ENCODE measurements around the gene OVAAL.
"Not testable (repeated sequence)": the region's sequence is repeated elsewhere in the genome, so short reads cannot be mapped to it uniquely, and the experiment has no call there.

Gene OVAAL

DNA sequence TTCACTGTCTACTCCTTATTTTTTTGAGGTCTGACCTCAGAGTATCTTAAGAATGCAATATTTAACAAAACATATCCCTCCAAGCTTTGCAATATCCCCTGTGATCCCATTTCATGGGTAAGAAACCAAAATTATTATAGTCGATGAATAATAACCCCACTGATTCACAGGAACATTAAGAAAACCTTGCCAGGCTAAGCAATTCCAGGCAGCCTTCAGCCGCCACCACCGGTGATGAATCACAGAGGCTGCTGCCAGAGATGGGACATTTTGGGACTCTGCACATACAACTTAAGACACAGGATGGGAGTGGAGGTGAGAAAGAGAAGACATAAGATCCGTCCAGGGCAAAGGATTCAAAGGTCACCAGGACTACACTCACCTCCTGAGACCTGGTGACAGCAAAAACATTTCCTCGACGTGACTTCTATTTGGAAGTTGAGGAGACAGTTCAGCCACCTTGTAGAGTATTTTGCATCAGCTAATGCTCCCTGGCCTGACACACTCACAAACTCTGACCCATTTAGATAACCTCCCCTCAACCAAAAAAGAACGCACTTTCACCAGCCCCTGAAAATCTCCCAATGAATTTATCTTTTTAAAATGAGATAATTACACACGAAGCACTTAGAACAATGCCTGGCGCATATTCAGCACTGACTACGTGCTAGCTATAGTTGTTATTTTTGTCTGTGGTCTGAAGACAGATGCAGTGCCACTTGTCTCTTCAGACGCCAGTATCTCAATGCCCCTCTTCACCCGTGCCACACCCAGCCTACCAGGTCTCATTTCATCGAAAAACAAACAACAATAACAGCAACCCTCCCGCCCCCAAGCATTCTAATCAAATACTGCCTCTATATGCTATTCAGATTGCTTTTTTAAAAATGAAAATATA, 17.8 kb upstream of the OVAAL start:
- no peak for DNase-seq

DNA sequence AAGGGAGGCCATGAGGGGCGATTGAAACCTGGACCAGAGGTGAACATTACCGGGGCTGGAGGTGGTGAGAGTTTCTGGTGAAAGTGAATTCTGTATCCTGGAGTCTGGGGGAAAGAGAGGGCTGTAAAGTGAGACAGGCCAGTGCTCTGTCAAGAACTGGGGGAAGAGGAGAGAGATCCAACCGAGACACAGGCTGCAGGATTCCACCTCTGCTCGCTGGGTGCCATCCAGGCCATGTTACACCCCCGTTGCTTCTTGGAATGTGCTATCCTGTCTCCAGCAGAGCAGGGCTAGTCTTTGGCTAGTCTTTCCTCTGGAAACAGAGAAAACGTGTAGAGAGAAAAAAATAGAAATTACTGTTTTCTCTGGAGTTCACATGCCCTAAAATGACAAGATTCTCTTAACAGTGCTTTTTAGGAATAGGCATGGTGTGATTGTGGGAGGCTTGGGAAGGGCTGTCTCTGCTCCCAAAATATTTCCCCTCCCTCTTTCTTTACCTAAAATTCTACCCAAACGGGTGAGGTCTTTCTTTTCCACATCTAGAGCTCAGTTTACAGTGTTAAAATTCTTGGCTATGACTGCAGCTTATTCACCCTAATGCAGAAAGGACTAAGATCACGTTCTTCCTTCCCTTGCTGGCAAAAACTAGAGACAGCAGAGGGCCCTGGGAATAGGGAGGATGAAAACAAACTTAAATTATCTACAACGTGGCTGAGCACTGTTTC, 16.5 kb upstream of the OVAAL start:
- no peak for DNase-seq

DNA sequence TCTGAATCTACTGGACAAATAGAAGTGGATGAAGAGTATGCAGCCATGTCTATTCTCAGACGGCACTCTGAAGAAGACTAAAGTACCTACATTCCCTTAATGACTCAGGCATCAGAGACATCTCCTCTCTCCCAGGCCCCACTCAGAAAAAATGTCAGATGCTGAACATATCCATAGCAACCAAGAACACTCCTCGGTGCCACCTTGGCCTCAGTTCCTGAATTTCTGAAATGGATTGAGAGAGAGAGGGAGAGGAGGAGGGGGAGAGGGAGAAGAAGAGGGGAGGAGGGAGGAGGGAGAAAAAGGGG, 16.0 kb upstream of the OVAAL start:
- no peak for DNase-seq

DNA sequence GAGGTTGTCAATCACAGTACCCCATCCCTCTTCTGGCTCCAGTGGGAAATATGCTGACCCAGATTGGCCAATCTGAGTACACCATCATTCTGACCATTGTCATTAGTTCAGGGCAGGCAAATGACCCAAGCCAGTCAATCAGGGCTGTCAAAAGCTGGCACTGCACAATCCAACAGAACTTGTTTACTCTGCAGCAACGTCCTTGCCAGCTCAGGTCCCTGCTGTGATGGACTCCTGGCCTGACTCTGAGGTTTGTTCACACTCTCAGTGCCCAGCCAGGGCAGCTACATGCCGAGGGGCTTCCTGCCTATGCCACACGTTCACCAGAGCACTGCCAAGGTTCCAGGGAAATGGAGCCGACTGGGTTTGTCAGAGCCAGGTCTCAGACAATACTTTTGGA, 14.7 kb upstream of the OVAAL start:
- DNase-seq = no peak

DNA sequence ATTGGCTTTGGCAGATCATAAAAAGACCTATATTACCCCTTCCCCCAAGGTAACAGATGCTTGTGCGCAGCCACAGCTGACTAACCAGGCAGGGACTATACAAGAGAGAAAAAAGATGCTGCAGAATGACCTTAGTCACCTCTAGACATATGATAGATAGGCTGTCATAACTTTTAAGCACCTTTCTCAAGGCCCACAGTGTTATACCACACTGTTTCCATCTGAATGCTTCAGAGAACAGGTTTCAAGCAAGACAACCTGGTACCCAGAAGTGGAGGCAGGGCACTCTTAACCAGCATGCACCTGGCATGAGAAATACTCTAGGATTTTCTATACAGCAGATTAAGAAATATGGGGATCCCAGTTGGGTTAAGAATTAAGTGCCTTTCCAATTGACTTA, 12.8 kb upstream of the OVAAL start:
- no peak for DNase-seq

DNA sequence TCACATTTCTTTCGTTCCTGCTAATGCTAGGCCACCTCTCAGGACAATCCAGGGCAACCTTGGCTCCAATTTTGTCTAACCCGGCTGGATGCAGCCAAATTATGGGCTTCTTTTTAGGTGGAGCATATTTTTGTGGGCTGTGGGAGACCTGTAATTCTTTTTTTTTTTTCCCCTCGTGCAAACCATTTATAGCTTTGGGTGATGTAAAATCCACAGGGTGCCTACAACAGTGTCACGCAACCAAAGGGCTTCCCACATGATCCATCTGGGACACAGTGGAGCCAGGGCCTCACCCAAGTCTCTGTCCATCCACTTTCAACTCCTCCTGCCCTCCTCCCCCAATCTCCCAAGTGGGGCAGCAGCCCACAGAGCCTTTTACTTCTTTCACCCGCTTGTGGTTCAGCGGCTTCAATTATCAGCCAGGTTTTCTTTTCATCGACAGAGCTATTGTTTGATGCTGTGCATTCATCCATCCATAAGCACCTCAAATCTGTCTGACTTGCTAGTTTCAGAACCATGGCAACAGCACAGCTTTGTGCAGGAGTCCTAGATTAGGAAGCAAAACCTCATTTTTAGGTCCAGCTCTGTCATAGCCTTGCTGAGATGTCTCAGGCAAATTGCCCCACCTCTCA, 10.0 kb upstream of the OVAAL start:
- no peak for DNase-seq

DNA sequence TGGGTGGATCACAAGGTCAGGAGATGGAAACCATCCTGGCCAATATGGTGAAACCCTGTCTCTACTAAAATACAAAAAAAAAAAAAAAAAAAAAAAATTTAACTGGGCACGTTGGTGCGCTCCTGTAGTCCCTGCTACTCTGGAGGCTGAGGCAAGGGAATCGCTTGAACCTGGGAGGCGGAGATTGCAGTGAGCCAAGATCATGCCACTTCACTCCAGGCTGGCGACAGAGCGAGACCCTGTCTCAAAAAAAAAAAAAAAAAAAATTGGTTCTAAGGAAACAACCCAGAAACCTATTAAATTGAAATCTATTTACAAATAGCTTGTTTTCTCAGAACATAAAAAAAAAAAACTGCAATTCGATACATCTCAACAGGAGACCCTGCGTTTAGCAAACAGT, 9.0 kb upstream of the OVAAL start:
- DNase-seq = not testable (repeated sequence)

DNA sequence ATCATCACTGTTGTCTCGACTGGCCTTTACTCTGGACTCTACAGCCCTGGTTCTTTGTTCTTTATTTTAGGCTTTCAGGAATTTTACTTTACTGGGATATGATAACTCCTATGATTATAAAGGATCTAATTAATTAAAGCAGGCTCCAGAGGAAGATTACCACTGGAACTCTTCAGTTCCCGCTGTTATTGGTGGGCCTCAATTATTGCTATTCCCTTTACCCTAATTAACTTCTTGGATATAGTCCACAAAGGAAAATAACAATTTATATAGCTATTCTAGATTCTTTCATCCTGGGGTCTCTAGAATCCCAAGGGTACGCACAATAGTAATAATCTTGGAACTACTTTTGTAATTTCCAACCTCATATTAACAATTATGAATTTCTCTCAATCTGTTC, 8.5 kb upstream of the OVAAL start:
- no peak for DNase-seq

DNA sequence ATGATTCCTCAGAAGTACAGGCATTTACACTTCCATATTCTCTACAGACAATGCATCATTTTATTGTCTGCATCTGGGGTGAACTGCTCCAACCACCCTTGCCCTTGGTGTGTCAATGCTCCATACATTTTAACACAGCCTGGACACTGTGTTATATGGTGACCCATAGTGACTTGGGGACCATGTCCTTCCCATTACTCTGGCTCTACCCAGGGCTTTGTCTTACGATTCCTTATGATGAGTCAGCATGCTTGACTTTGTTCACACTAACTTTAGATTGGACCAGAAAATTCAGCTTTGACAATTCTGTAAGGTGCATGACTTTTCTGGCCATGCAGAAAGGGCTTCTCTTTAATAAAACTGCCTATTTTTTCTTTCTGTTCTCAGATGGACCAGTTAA, 6.8 kb upstream of the OVAAL start:
- DNase-seq = no peak

DNA sequence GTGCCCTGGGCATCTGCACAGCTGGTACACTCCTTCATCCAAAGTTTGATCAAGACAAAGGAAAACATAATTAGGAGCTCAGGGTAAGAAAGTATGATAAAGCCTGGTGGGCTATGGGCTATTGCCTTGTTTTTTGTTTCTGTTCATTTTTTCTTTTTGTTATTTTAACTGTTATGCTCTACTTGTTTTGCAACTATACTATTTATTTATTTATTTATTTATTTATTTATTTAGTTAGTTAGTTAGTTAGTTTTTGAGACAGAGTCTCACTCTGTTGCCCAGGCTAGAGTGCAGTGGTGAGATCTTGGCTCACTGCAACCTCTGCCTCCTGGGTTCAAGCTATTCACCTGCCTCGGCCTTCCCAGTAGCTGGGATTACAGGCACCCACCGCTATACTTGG, 5.7 kb upstream of the OVAAL start:
- not testable (repeated sequence) for DNase-seq

DNA sequence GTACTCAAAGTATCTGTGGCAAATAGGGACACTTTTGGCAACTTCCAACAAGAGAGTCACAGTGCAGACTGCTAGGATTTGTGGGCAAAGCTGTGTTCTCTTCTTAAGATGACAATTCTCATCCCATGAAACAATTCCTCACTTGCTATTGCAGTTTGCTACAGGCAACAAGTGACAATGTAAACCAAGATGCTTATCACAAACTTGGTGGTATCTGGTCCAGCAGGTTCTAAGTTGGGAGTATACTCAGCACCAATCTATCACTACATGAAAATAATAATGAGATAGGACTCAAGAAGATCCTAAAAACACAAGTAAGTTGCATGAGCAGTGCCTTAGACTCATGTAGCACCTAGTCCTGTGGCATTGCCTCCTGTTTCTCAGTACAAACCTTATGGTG, 3.4 kb upstream of the OVAAL start:
- DNase-seq = no peak

DNA sequence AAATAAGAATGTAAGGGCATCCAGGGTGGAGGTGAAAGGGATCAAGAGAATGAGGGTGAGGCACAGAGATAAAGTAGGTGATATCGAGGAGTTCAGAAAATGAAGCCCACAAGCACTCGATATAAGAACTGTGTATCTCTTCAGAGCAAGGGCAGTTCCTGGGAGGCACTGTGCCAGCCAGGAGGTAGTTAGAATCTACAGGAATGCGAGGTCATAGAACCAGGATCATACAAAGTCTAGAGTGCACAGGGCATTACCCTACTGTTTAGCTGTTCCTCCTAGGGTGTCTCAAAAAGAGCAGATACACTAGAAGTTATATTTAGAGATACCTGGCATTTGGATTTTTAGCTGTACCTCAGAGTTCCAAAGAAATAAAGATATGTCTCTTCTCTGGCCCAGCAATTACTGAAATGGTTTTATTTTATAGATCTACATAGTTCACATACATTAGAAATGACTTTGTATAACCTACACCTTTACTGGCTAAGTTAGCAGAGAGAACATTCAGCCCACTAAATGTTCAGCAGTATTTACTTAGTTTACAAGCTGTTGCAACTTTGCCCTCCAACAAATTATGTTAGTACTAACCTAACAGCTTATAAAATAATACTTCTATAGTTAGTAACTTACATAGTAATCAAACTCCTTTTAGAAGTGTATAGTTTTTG, 1.6 kb downstream of the OVAAL start:
- DNase-seq = no peak

DNA sequence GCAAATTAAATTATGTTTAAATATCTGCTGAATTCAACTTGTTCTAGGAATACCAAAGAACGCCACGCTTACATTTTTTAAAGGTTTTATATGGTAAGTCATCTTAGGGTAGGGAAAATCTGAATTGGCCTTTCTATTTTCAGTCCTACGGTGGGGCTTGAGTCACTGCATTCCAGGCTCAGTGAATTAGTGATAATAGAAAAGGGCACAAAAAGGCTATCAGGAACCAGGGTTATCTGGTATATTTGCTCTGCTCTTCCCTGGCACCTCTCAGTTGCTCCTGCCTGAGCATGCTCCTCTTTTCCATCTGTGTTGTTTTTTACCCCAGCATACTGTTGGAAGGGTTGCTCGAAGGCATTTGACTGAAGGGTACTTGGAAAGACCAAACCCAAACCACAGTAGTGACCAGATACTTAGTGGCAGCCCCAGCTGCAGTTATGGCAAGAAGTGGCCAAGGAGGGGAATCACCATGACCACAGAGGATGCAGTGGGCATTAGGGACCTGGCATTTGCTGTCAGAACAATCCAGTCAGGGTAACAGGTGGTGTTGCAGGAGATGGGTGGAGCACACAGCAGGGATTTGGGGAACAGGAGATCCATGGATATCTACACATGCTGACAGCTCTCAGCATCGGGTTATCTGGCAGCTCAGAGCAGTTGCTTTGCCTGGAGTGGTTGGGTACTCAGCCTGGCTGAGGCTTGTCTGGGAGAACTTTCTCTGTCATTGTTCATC, 2.3 kb downstream of the OVAAL start:
- no peak for DNase-seq

DNA sequence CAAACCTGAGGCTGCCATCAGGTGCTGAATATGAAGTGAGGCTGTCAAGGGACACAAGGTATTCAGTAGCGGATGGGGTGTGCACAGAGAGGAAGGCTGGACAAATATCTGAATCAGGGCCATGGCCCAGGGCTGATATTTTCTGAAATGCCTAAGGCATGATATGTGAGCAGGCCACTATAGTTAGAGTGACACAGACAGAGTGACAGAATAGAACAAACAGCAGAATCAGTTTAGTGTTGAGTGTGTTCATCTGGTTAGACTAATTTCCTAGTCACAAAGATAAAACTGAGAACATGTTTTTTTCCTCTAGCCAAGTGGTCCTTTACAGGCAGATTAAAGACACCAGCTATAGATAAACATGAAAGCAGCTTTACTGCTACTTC, 3.9 kb downstream of the OVAAL start:
- no peak for DNase-seq

DNA sequence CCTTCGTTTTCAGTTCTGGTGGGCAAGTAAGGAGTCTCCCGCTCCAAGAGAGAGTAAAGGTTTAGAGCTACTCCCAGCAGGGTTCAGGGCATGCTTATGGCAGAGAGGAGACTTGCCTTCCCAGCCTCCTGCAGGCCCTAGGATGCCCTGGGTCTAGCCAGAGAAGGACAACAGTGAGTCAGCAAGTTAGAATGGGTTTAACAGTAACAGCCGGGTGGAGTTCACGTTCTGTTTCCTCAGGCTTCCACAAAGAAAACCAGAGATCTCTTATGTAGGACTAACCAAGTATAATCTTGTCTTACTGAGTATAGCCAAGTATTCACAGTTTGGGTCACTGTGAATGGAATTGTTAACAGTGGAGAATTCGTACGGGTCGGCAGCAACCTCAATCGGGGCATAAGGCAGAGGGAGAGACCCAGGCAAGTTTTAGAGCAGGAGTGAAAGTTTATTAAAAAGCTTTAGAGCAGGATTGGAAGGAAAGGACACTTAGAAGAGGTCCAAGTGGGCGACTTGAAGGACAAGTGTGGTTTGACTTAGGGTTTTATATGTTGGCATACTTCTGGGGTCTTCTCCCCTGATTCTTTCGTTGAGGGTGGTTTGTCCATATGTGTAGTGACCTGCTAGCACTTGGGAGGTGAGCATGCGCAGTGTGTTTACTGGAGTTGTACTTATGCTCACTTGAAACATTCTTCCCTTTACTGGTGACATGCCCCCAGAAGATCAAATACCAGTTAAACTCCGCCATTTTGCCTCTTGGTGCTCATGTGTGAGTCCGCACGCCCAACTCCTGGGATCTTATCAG, 4.5 kb downstream of the OVAAL start:
- no peak for DNase-seq

DNA sequence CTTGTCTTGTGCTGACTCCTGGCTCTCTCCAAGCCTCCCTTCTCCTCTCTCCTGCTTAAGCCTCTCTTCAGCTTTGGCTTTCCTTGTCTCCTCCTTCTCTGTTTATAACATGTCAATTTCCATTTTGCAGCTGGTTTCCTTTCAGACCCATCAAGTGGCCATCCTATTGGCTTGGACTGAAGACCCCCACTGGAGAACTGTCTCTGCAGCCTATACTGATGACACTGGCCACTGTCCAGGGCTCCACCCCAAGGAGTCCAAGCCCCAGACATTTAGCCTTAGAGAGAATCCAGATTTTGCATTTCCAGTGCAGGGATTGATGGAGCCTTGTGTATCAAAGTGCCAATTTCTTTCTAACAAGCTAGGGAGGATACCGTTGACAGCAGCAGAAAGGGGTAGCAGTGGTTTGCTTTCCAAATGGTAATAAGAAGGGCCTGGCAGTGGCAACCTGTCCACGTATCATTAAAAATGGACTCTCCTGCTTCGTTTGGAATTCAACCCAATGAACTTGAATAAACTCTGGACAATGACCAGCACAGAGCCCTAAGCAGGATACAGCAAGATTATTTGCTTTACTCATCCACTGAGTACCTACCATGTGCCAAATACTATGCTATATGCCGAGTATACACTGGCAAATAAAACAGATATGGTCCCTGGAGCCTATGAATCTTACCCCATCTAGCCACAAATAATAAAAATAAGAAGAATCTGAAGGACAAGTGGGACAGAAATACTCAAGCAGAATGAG, 6.5 kb downstream of the OVAAL start:
- no peak for DNase-seq

DNA sequence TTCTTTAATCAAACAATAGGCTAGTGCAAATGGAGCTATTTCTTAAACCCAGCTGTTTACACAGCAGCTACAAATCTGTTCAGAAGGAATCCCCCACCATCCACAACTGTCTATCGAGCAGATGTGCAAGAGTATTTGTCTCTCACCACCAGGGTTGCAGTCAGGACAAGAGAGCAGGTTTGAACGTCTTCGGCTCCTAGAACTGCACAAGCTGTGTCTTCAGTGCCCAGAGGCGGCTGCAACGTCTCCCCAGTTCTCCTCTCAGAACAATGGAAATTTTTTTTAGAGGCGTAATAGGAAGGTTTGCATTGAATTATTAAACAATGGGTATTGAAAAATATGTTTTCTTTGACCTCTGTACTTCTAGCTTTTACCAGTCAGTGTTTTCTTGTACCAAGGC, 7.3 kb downstream of the OVAAL start:
- no peak for DNase-seq

DNA sequence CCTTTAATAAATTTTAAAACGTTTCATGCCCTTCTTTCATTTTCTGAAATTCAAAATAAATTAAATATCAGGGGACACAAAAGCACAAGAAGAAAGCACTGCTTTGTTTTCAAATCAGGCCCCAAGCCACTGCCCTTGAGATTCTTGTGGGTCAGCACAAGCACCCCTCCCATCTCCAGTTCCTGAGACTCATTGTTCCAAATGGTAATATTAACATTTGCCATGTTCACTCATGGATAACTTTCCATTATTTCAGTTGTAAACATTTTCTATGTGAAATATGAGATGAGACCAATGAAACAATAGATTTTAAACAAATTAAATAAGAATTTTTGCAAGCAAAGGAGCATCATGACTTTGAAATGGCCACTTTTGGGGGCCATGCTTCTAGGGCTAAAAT, 7.7 kb downstream of the OVAAL start:
- no peak for DNase-seq

DNA sequence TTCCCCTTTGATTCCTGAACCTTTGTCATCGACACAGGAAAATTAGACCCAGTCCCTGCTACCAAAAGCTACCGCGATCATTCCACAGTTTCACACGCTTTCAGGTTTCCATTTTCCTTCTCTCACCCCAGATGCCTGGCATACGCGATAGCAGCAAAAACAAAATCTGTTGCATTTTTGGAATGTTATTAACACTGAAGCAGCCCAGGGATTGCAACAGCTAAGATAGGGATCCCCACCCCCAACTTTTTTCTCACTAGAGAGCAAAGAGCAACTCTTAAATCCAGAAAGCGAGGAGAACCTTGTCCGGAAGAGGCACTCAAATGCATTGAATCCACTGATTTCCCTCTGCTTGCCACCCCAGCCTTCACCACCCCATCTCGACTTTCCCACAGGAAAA, 8.9 kb downstream of the OVAAL start:
- no peak for DNase-seq

DNA sequence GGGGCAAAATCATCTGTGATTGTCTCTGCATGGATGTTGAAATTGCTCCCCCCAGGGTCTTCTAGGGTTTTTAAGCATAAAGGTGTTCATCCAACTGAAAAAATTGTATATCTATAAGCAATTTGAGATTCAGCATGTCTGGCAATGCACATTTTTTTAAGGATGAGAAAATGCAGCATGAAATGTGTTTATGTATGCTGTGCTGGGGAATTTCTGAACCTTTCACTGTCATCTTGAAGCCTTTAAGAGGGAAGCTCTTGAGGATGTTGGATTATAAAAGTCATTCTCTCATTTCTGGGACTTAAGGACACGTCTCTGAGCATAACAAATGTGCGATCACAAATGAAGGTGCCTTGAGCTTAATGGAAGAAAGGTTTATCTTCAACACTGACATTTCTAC, 9.4 kb downstream of the OVAAL start:
- no peak for DNase-seq

Measured in NCI-H526 (cell line).